Measurements from ENCODE around the gene SH3BP5L. TPM values are rescaled to one million over a fixed set of nuclear protein-coding genes. Genes with fewer than 3 reads are reported as not detected.

Gene SH3BP5L
- total and polyA plus RNA-seq, 10 of the 15 experiments (the other 5 are each of a cell fraction or from before 2014, with no cell fraction given), result 1.1 to 22.8 (median 10.9) TPM

DNA sequence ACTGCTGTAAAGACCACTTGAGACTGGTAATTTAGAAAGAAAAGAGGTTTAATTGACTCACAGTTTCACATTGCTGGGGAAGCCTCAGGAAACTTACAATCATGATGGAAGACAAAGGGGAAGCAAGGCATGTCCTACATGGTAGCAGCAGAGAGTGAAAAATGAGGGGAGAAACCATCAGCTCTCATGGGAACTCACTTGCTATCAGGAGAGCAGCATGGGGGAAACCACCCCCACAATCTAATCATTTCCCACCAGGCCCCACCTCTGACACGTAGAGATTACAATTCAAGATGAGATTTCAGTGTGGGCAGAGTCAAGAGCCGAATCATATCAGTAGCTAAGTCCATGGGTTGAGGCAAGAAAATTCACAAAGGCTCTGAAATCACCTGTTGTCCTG is 46.4 kb downstream of the SH3BP5L start:
- CTCF ChIA-PET, result interaction anchor here (0.7 to 2.2 kb wide), 2 partner anchors 25 to 27 kb away, joined by 3 to 9 read pairs; no protein-coding TSS in a partner anchor
- POLR2A ChIA-PET, result no interaction called here
- FAIRE-seq (no peak), DNase-seq (ENCODE audit: low read depth, low spot score) (no peak), ATAC-seq (peak; percentile 64)
- no peaks in the 10 kb centered on the region for H3K27me3 ChIP-seq (replicated peaks in 1 of 2; ENCODE audit: control insufficient read depth in 2 of 2, insufficient read depth in 2 of 2, low read length in 1 of 2)
- no peak overlapping the region for H3K27ac ChIP-seq (ENCODE audit: control insufficient read depth, insufficient read depth)
- H3K4me1 ChIP-seq (ENCODE audit: control insufficient read depth, insufficient read depth, low read length), result no peaks in the 10 kb centered on the region
- intact Hi-C loops (cut with micrococcal nuclease; ENCODE audit: unreplicated experiment), result no loop called here
- H4K20me1 ChIP-seq (ENCODE audit: control insufficient read depth, insufficient read depth), result no peaks in the 10 kb centered on the region
- in situ Hi-C loops (cut with MboI), result no loop called here
- peaks cover 11% of the 10 kb centered on the region; the same call in 2 of the 3 replicates for H3K9me3 ChIP-seq (replicated peaks; ENCODE audit: control insufficient read depth, insufficient read depth, low read length)
- H3K4me2 ChIP-seq (ENCODE audit: control insufficient read depth, insufficient read depth), result no peak overlapping the region
- H3K9ac ChIP-seq (ENCODE audit: control insufficient read depth, insufficient read depth, low read length), result no peak overlapping the region
- WGBS (ENCODE audit: insufficient coverage, insufficient replicate concordance, low lambda C conversion rate, missing lambda C conversion rate), result 0% methylated on average over 2 of the region's 2 CpGs
- SMC1A ChIA-PET (ENCODE audit: uncharacterized antibody, unreplicated experiment), result interaction anchor here (2.7 kb wide), 1 partner anchor 26 kb away, joined by 8 read pairs; no protein-coding TSS in a partner anchor
- no peaks in the 10 kb centered on the region for H3K36me3 ChIP-seq (ENCODE audit: control insufficient read depth in 2 of 2, insufficient read depth in 2 of 2, low read length in 1 of 2)
- no TSS peak for BruUV-seq (replicated peaks)
- RAD21 ChIA-PET (ENCODE audit: unreplicated experiment), result no interaction called here
- no peak for TF ChIP-seq NFXL1 (IDR thresholded peaks at IDR 0.05; ENCODE audit: borderline replicate concordance)
- TF ChIP-seq MEF2B (IDR thresholded peaks at IDR 0.05; ENCODE audit: partially characterized antibody, poor library complexity, severe bottlenecking), result peak; percentile 75
- no peak overlapping the region for H2AFZ ChIP-seq (ENCODE audit: control insufficient read depth, low read depth, low read length)
- no peak overlapping the region for H3K4me3 ChIP-seq
- H3K79me2 ChIP-seq (ENCODE audit: control insufficient read depth, insufficient read depth, low read length), result no peaks in the 10 kb centered on the region

DNA sequence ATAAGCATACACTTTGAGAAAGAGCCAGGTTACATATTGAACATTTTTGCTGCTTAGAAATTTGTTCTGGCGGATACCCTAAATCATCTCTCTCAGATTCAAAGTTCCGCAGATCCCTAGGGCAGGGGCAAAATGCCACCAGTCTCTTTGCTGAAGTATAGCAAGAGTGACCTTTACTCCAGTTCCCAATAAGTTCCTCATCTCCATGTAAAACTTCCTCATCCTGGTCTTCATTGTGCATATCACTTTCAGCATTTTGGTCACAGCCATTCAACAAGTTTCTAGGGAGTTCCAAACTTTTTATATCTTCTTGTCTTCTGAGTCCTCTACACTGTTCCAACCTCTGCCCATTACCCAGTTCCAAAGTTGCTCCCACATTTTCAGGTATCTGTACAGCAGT is 46.8 kb downstream of the SH3BP5L start:
- Histone ChIP-seq H3K4me2 (ENCODE audit: control insufficient read depth, insufficient read depth) (no peak overlapping the region), H3K36me3 (ENCODE audit: control insufficient read depth in 2 of 2, insufficient read depth in 2 of 2, low read length in 1 of 2) (no peaks in the 10 kb centered on the region), H3K9me3 (replicated peaks; ENCODE audit: control insufficient read depth, insufficient read depth, low read length) (peaks cover 11% of the 10 kb centered on the region; the same call in 2 of the 3 replicates), H3K79me2 (ENCODE audit: control insufficient read depth, insufficient read depth, low read length) (no peaks in the 10 kb centered on the region), H3K9ac (ENCODE audit: control insufficient read depth, insufficient read depth, low read length) (no peak overlapping the region), H3K27me3 (replicated peaks in 1 of 2; ENCODE audit: control insufficient read depth in 2 of 2, insufficient read depth in 2 of 2, low read length in 1 of 2) (no peaks in the 10 kb centered on the region), H3K4me1 (ENCODE audit: control insufficient read depth, insufficient read depth, low read length) (no peaks in the 10 kb centered on the region), H4K20me1 (ENCODE audit: control insufficient read depth, insufficient read depth) (no peaks in the 10 kb centered on the region), H2AFZ (ENCODE audit: control insufficient read depth, low read depth, low read length) (no peak overlapping the region), H3K4me3 (no peak overlapping the region), H3K27ac (ENCODE audit: control insufficient read depth, insufficient read depth) (no peak overlapping the region)
- no TSS peak for BruUV-seq (replicated peaks)
- no peak for ATAC-seq
- in situ Hi-C loops (cut with MboI) (no loop called here), intact Hi-C loops (cut with micrococcal nuclease; ENCODE audit: unreplicated experiment) (no loop called here)
- DNase-seq (ENCODE audit: low read depth, low spot score), result no peak
- no peak for TF ChIP-seq RELA (IDR thresholded peaks at IDR 0.05; ENCODE audit: borderline replicate concordance, partially characterized antibody)
- no peak for TF ChIP-seq SIX5 (IDR thresholded peaks at IDR 0.05; ENCODE audit: low read depth, low read length, severe bottlenecking)
- no peak for TF ChIP-seq SUPT20H (IDR thresholded peaks at IDR 0.05; ENCODE audit: borderline replicate concordance, control insufficient read depth, low read depth, low read length)
- TF ChIP-seq TBL1XR1 (IDR thresholded peaks at IDR 0.05; ENCODE audit: low read depth, low read length), result no peak
- TF ChIP-seq CHD4 (IDR thresholded peaks at IDR 0.05), result no peak
- TF ChIP-seq, protein P1, sequence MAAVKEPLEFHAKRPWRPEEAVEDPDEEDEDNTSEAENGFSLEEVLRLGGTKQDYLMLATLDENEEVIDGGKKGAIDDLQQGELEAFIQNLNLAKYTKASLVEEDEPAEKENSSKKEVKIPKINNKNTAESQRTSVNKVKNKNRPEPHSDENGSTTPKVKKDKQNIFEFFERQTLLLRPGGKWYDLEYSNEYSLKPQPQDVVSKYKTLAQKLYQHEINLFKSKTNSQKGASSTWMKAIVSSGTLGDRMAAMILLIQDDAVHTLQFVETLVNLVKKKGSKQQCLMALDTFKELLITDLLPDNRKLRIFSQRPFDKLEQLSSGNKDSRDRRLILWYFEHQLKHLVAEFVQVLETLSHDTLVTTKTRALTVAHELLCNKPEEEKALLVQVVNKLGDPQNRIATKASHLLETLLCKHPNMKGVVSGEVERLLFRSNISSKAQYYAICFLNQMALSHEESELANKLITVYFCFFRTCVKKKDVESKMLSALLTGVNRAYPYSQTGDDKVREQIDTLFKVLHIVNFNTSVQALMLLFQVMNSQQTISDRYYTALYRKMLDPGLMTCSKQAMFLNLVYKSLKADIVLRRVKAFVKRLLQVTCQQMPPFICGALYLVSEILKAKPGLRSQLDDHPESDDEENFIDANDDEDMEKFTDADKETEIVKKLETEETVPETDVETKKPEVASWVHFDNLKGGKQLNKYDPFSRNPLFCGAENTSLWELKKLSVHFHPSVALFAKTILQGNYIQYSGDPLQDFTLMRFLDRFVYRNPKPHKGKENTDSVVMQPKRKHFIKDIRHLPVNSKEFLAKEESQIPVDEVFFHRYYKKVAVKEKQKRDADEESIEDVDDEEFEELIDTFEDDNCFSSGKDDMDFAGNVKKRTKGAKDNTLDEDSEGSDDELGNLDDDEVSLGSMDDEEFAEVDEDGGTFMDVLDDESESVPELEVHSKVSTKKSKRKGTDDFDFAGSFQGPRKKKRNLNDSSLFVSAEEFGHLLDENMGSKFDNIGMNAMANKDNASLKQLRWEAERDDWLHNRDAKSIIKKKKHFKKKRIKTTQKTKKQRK (IDR thresholded peaks at IDR 0.05; ENCODE audit: low read depth, low read length), result no peak
- FAIRE-seq, result no peak
- 79% methylated on average over 2 of the region's 2 CpGs for WGBS (ENCODE audit: insufficient coverage, insufficient replicate concordance, low lambda C conversion rate, missing lambda C conversion rate)
- POLR2A ChIA-PET, result no interaction called here
- CTCF ChIA-PET, result interaction anchor here (2.2 kb wide), 1 partner anchor 27 kb away, joined by 9 read pairs; no protein-coding TSS in a partner anchor
- RAD21 ChIA-PET (ENCODE audit: unreplicated experiment), result no interaction called here
- SMC1A ChIA-PET (ENCODE audit: uncharacterized antibody, unreplicated experiment), result interaction anchor here (2.7 kb wide), 1 partner anchor 27 kb away, joined by 8 read pairs; no protein-coding TSS in a partner anchor
